Liver (tissue), 3 donors: ENCODE measurements around the gene MTHFSD.

Source experiments
- CTCF ChIP-seq: fragments of 150-350 bp; IDR thresholded peaks from 2 replicates; pipeline ENCODE4 v1.5.1; 2017; ENCODE audit warnings: improper control_type of control experiment, low read depth, low read length; ENCODE audit not compliant: missing input control
- JUND ChIP-seq, 2 donors: IDR thresholded peaks; 2 replicates each; pipeline ENCODE4 v1.6.1; 2016; ENCODE audit warnings: antibody characterized with exemption in 2 of 2
- YY1 ChIP-seq: IDR thresholded peaks from 2 replicates; pipeline ENCODE4 v1.6.1; 2016; ENCODE audit warnings: antibody characterized with exemption, mild to moderate bottlenecking
- donor health status: healthy.
- donor health status: healthy.

DNA sequence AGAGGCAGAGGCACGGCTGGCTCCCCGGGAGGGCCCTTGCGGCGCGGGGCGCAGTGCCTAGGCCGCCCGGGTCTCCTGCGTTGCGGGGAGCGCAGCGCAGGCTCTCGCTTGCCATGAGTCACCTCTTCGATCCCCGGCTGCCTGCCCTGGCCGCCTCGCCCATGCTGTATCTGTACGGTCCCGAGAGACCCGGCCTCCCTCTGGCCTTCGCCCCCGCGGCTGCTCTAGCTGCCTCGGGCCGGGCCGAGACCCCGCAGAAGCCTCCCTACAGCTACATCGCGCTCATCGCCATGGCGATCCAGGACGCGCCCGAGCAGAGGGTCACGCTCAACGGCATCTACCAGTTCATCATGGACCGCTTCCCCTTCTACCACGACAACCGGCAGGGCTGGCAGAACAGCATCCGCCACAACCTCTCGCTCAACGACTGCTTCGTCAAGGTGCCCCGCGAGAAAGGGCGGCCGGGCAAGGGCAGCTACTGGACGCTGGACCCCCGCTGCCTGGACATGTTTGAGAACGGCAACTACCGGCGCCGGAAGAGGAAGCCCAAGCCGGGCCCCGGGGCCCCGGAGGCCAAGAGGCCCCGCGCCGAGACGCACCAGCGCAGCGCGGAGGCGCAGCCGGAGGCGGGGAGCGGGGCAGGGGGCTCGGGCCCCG, 23.7 kb upstream of the MTHFSD start:
- TF ChIP-seq YY1 (no peak), JUND (IDR thresholded peaks at IDR 0.05) (no peak), CTCF (no peak)
